OCI-LY7 (cell line): Measurements from ENCODE around the gene TMEM156. TPM values are rescaled to one million over a fixed set of nuclear protein-coding genes. Genes with fewer than 3 reads are reported as not detected.

ENCODE experiments used
- BruUV-seq: library from RNA; stranded (reverse); fragments of 400-500 nt; replicated peaks from 2 replicates; lab custom pipeline; 2021; lab: Mats Ljungman, UMichigan
- CTCF ChIA-PET: fragments of 300-600 bp; sonication (Branson Sonifier 250); formaldehyde crosslinking; loops from one replicate; lab custom pipeline; 2022; ENCODE audit warnings: antibody characterized with exemption; ENCODE audit not compliant: unreplicated experiment; lab: Charles Lee
- POLR2A ChIA-PET: fragments of 300-600 bp; sonication (Branson Sonifier 250); formaldehyde crosslinking; loops from one replicate; lab custom pipeline; 2022; ENCODE audit warnings: antibody characterized with exemption; lab: Charles Lee
- DNase-seq: peaks from one replicate; pipeline ENCODE4 v3.0.0-alpha.2; 2015; ENCODE audit warnings: low spot score
- H2AFZ ChIP-seq: fragments of 200-600 bp; sonication (generic), shearing (Covaris generic); 2 replicates; pipeline ENCODE4 v1.6.1; 2014; ENCODE audit warnings: mild to moderate bottlenecking, antibody characterized with exemption, low read length, moderate library complexity
- H3K27ac ChIP-seq: fragments of 200-600 bp; sonication (generic); 2 replicates; pipeline ENCODE4 v1.5.1; 2014; ENCODE audit warnings: mixed run types, low read depth, mild to moderate bottlenecking, moderate library complexity, low read length, inconsistent platforms; ENCODE audit not compliant: poor library complexity, severe bottlenecking
- H3K36me3 ChIP-seq: fragments of 200-600 bp; sonication (generic); 2 replicates; pipeline ENCODE4 v1.6.1; 2014; ENCODE audit warnings: mild to moderate bottlenecking, antibody characterized with exemption, low read length, moderate library complexity, mixed read lengths; ENCODE audit not compliant: insufficient read depth
- H3K4me1 ChIP-seq: fragments of 200-600 bp; sonication (generic); 2 replicates; pipeline ENCODE4 v1.5.1; 2014; ENCODE audit warnings: mild to moderate bottlenecking, low read length; ENCODE audit not compliant: insufficient read depth, poor library complexity, severe bottlenecking
- H3K4me2 ChIP-seq: fragments of 200-600 bp; sonication (generic); 2 replicates; pipeline ENCODE4 v1.6.1; 2014; ENCODE audit warnings: mild to moderate bottlenecking, low read length
- H3K4me3 ChIP-seq: fragments of 200-600 bp; sonication (generic); 2 replicates; pipeline ENCODE4 v1.5.1; 2014; ENCODE audit warnings: mild to moderate bottlenecking, low read depth, low read length; ENCODE audit not compliant: poor library complexity, severe bottlenecking
- H3K79me2 ChIP-seq: fragments of 200-600 bp; sonication (generic); 2 replicates; pipeline ENCODE4 v1.6.1; 2016; ENCODE audit warnings: low read depth, mild to moderate bottlenecking, low read length, moderate library complexity, mixed read lengths; ENCODE audit not compliant: insufficient read depth
- H3K9me2 ChIP-seq: fragments of 200-600 bp; sonication (generic); 2 replicates; pipeline ENCODE4 v1.6.1; 2016; ENCODE audit warnings: mild to moderate bottlenecking, low read length, mixed read lengths; ENCODE audit not compliant: insufficient read depth
- H3K9me3 ChIP-seq: fragments of 200-600 bp; sonication (generic); 2 replicates; pipeline ENCODE4 v1.6.1; 2014; ENCODE audit warnings: mild to moderate bottlenecking, mixed run types, low read length, mixed read lengths
- H4K20me1 ChIP-seq: fragments of 200-600 bp; sonication (generic); 2 replicates; pipeline ENCODE4 v1.6.1; 2014; ENCODE audit warnings: mild to moderate bottlenecking, antibody characterized with exemption, low read length, moderate library complexity, mixed read lengths; ENCODE audit not compliant: insufficient read depth
- CTCF ChIP-seq: fragments of 200-600 bp; sonication (generic); conservative IDR thresholded peaks from 2 replicates; pipeline ENCODE4 v1.5.1; 2014; ENCODE audit warnings: mild to moderate bottlenecking, antibody characterized with exemption, low read length, moderate library complexity, mixed read lengths
- EZH2phosphoT487 ChIP-seq: fragments of 200-600 bp; sonication (generic); IDR thresholded peaks from 2 replicates; pipeline ENCODE4 v1.6.1; 2018; ENCODE audit warnings: low read depth, borderline replicate concordance, mild to moderate bottlenecking, mixed run types, antibody characterized with exemption, low read length, moderate library complexity, mixed read lengths
- intact Hi-C: fragments of 100-400 bp; cut with micrococcal nuclease; formaldehyde crosslinking; loops from one replicate; pipeline ENCODE4 v1.10.0; 2022; ENCODE audit not compliant: unreplicated experiment
- total RNA-seq, 2 experiments: library from RNA; depleted of rRNA in 1 of 2; stranded (reverse); fragments of >200 nt in 1 of 2; shearing (Covaris generic) in 1 of 2; gene quantifications; 2 replicates each; pipeline ENCODE4 v1.2.3, GENCODE V29; 2014 to 2022

The TMEM156 gene
- total RNA-seq, 2 experiments from 2014 or later, result 29.0 to 29.4 TPM

- H3K79me2 ChIP-seq, result peaks cover 59% of the 10 kb centered on the region
- H2AFZ ChIP-seq, result peak overlapping the region; percentile 54; the same call in 1 of the 2 replicates
- peak overlapping the region; percentile 90 for H3K4me2 ChIP-seq
Observed at GRCh38 chr4:39030725-39031124, 1.5 kb downstream of the TMEM156 start.

GRCh38 chr4:39029752-39030694 is 2.2 kb downstream of the TMEM156 start:
- Histone ChIP-seq H3K36me3 (peaks cover 3% of the 10 kb centered on the region), H4K20me1 (no peaks in the 10 kb centered on the region), H3K9me3 (no peaks in the 10 kb centered on the region), H3K4me3 (peak overlapping the region; percentile 79), H3K79me2 (peaks cover 66% of the 10 kb centered on the region), H3K4me1 (peaks cover 66% of the 10 kb centered on the region), H3K9me2 (no peaks in the 10 kb centered on the region), H3K27ac (peak overlapping the region; percentile 91), H2AFZ (peak overlapping the region; percentile 54; the same call in 1 of the 2 replicates), H3K4me2 (peak overlapping the region; percentile 90)
- BruUV-seq, result no TSS peak
- intact Hi-C loops, result loop anchor here (2.0 to 5.0 kb wide), 7 partner anchors 105 to 1962 kb away; partner anchors contain the start of genes RFC1, RHOH and TLR6
- ChIA-PET CTCF (interaction anchor here (1.0 to 1.3 kb wide), 2 partner anchors 11 to 14 kb away, joined by 3 to 4 read pairs; no protein-coding TSS in a partner anchor), POLR2A (interaction anchor here (0.5 to 8.1 kb wide), 18 partner anchors 8 to 1590 kb away, joined by 3 to 169 read pairs (median 6); no protein-coding TSS in a partner anchor)
- peak; percentile 68 for TF ChIP-seq CTCF
- TF ChIP-seq EZH2phosphoT487, result no peak
- DNase-seq, result peak; percentile 71

More at GRCh38 chr4:39030725-39031124, 1.5 kb downstream of the TMEM156 start:
- no peak for DNase-seq
- no peaks in the 10 kb centered on the region for H3K9me2 ChIP-seq
- peak; percentile 35; the same call in 1 of the 2 replicates for TF ChIP-seq CTCF
- TF ChIP-seq EZH2phosphoT487, result no peak
- H4K20me1 ChIP-seq, result no peaks in the 10 kb centered on the region
- H3K4me3 ChIP-seq, result peak overlapping the region; percentile 79
- no peaks in the 10 kb centered on the region; the same call in 1 of the 2 replicates for H3K36me3 ChIP-seq
- BruUV-seq, result TSS peak; percentile 70
- H3K27ac ChIP-seq, result peak overlapping the region; percentile 91
- H3K4me1 ChIP-seq, result peaks cover 66% of the 10 kb centered on the region
- ChIA-PET CTCF (interaction anchor here (1.0 to 1.3 kb wide), 2 partner anchors 10 to 13 kb away, joined by 3 to 4 read pairs; no protein-coding TSS in a partner anchor), POLR2A (interaction anchor here (0.5 to 8.1 kb wide), 12 partner anchors 9 to 1590 kb away, joined by 3 to 169 read pairs (median 4); no protein-coding TSS in a partner anchor)
- intact Hi-C loops, result loop anchor here (2.0 to 5.0 kb wide), 6 partner anchors 104 to 1962 kb away; partner anchors contain the start of genes RFC1 and TLR6
- no peaks in the 10 kb centered on the region for H3K9me3 ChIP-seq
